ENCODE data around the gene ATP5MK. TPM values are rescaled to one million over a fixed set of nuclear protein-coding genes. Genes with fewer than 3 reads are reported as not detected.
"Not testable (repeated sequence)": the region's sequence is repeated elsewhere in the genome, so short reads cannot be mapped to it uniquely, and the experiment has no call there.

ATP5MK gene
- total and polyA plus RNA-seq, 3 donors from 2014 or later, result 175 to 280 (median 193) TPM

DNA sequence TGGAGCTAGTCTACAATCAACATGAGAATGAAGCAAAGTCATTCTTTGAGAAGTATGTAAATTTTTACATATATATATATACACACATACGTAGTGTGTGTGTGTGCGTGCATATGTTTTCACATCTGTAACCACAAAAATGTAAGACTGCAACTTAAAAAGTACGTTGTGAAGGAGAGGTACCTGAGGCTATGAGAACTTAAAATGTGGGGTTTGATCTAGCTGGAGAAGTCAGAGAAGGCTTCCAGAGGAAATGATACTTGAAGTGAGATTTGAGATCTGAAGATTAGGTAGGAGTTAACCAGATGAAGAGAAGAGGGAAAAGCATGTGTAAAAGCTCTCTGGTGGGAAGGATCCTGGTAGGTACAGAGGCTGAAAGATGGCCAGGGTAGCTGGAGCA is 22.7 kb downstream of the ATP5MK start:
- H3K27ac ChIP-seq, result no peak overlapping the region
- H3K4me1 ChIP-seq, result no peaks in the 10 kb centered on the region
- intact Hi-C loops (cut with DNase I; ENCODE audit: low total_unique reads), result no loop called here
- H3K27me3 ChIP-seq, result no peaks in the 10 kb centered on the region
- no peaks in the 10 kb centered on the region for H3K9me3 ChIP-seq
- no peak overlapping the region for H3K4me3 ChIP-seq
- WGBS, 2 donors, result 92 to 95% methylated on average over 3 of the region's 3 CpGs
- TF ChIP-seq, protein P1, sequence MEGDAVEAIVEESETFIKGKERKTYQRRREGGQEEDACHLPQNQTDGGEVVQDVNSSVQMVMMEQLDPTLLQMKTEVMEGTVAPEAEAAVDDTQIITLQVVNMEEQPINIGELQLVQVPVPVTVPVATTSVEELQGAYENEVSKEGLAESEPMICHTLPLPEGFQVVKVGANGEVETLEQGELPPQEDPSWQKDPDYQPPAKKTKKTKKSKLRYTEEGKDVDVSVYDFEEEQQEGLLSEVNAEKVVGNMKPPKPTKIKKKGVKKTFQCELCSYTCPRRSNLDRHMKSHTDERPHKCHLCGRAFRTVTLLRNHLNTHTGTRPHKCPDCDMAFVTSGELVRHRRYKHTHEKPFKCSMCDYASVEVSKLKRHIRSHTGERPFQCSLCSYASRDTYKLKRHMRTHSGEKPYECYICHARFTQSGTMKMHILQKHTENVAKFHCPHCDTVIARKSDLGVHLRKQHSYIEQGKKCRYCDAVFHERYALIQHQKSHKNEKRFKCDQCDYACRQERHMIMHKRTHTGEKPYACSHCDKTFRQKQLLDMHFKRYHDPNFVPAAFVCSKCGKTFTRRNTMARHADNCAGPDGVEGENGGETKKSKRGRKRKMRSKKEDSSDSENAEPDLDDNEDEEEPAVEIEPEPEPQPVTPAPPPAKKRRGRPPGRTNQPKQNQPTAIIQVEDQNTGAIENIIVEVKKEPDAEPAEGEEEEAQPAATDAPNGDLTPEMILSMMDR (IDR thresholded peaks at IDR 0.05), result no peak
- no peak for TF ChIP-seq POLR2A (IDR thresholded peaks at IDR 0.05)
- no peaks in the 10 kb centered on the region for H3K36me3 ChIP-seq (ENCODE audit: low read depth, missing control alignments)
- DNase-seq, result no peak

DNA sequence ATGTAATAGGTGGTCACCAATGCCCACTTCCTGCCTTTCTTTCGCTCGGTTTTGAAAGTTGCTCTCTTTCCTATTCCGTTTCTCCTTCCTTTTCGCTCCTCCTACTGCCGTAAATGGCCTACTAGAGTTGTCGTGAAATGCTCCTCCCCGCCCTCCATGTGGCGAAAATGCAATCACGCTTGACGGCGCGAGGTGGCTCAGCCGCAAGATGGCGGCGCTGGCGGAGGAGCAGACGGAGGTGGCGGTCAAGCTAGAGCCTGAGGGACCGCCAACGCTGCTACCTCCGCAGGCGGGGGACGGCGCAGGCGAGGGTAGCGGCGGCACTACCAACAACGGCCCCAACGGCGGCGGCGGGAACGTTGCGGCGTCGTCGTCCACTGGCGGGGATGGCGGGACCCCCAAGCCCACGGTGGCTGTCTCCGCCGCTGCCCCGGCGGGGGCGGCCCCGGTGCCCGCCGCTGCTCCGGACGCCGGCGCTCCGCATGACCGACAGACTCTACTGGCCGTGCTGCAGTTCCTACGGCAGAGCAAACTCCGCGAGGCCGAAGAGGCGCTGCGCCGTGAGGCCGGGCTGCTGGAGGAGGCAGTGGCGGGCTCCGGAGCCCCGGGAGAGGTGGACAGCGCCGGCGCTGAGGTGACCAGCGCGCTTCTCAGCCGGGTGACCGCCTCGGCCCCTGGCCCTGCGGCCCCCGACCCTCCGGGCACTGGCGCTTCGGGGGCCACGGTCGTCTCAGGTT is 28.3 kb downstream of the ATP5MK start, which contains the start of gene TAF5:
TSS of gene TAF5 (plus strand) at position 195 of the 737 bp plus-strand sequence. CDS start at position 209, 14 bp downstream.
- Histone ChIP-seq H3K4me1 (no peaks in the 10 kb centered on the region), H3K27me3 (no peaks in the 10 kb centered on the region), H3K4me3 (peak within 1 kb of the TSS; percentile 87 to 91), H3K9me3 (no peaks in the 10 kb centered on the region), H3K36me3 (ENCODE audit: low read depth, missing control alignments) (no peaks in the 10 kb centered on the region), H3K27ac (peak within 1 kb of the TSS; percentile 90 to 92)
- 1% methylated on average over 16 to 80 of the region's 81 CpGs for WGBS, 2 donors
- TF ChIP-seq POLR2A (IDR thresholded peaks at IDR 0.05), result peak; percentile 50
- TF ChIP-seq, protein P1 (IDR thresholded peaks at IDR 0.05), result peak in 1 of 3 experiments; percentile 10
- intact Hi-C loops (cut with DNase I; ENCODE audit: low total_unique reads), result no loop called here
- peak; percentile 96 for DNase-seq

- DNase-seq, result no peak
Observed at GRCh38 chr10:103367379-103367781, 28.9 kb downstream of the ATP5MK start.

DNA sequence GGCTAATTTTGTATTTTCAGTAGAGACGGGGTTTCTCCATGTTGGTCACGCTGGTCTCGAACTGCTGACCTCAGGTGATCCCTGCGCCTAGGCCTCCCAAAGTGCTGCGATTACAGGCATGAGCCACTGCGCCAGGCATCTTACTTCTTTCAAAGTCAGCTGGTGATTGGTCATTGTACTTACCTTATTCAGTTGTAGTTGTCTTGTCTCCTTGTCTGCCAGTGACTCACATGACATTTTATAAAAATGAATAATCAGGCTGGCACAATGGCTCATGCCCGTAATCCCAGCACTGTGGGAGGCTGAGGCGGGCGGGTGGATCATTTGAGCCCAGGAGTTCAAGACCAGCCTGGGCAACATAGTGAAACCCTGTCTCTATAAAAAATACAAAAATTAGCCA is 35.5 kb downstream of the ATP5MK start:
- H3K36me3 ChIP-seq (ENCODE audit: low read depth, missing control alignments); DNase-seq; H3K4me1 ChIP-seq; H3K27me3 ChIP-seq; H3K9me3 ChIP-seq; intact Hi-C loops (cut with DNase I; ENCODE audit: low total_unique reads); H3K27ac ChIP-seq; H3K4me3 ChIP-seq: not testable (repeated sequence)
- 91 to 95% methylated on average over 9 of the region's 9 CpGs for WGBS, 2 donors

More at GRCh38 chr10:103367379-103367781, 28.9 kb downstream of the ATP5MK start:
- no peaks in the 10 kb centered on the region for H3K9me3 ChIP-seq
- peak overlapping the region; percentile 90 to 92 for H3K27ac ChIP-seq
- intact Hi-C loops (cut with DNase I; ENCODE audit: low total_unique reads), result no loop called here
- no peaks in the 10 kb centered on the region for H3K36me3 ChIP-seq (ENCODE audit: low read depth, missing control alignments)
- TF ChIP-seq, protein P1 (IDR thresholded peaks at IDR 0.05), result no peak
- H3K4me3 ChIP-seq, result peak overlapping the region; percentile 87 to 91
- H3K4me1 ChIP-seq, result no peaks in the 10 kb centered on the region
- H3K27me3 ChIP-seq, result no peaks in the 10 kb centered on the region
- 45 to 48% methylated on average over 10 of the region's 10 CpGs for WGBS, 2 donors

DNA sequence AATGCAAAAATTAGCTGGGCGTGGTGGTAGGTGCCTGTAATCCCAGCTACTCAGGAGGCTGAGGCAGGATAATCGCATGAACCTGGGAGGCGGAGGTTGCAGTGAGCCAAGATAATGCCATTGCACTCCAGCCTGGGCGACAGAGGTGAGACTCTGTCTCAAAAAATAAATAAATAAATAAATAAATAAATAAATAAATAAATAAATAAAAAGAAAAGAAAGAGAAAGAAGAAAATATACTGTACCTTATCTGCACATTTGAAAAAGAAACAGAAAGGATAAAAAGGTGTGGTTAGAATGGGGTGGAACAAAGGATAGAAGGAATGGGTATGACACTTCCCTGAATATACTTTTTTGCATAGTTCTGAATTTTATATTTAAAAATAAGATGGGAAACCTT is 36.8 kb downstream of the ATP5MK start:
- H3K36me3 ChIP-seq (ENCODE audit: low read depth, missing control alignments); DNase-seq; H3K27me3 ChIP-seq; H3K4me3 ChIP-seq; H3K4me1 ChIP-seq; H3K27ac ChIP-seq; intact Hi-C loops (cut with DNase I; ENCODE audit: low total_unique reads); H3K9me3 ChIP-seq: not testable (repeated sequence)
- 90 to 94% methylated on average over 4 of the region's 4 CpGs for WGBS, 2 donors
